HG03095 (cell line): ENCODE data around the gene FYN.

Experiments used
- ATAC-seq: cut with Tn5 transposase; IDR thresholded peaks from one replicate; pipeline ENCODE4 v1.9.1; 2021; ENCODE audit warnings: moderate library complexity; ENCODE audit not compliant: unreplicated experiment

The FYN gene

GRCh38 chr6:111753573-111753972, 119.7 kb downstream of the FYN start:
- no peak for ATAC-seq

GRCh38 chr6:111752476-111752875, 120.8 kb downstream of the FYN start:
- ATAC-seq, result no peak

GRCh38 chr6:111750753-111751673, 122.2 kb downstream of the FYN start:
- peak; percentile 95 for ATAC-seq

- no peak for ATAC-seq
These were observed 123.1 kb downstream of the FYN start for GRCh38 chr6:111750153-111750552.

GRCh38 chr6:111748231-111748647, 125.0 kb downstream of the FYN start:
- no peak for ATAC-seq

- ATAC-seq, result no peak
These were observed 125.4 kb downstream of the FYN start for GRCh38 chr6:111747829-111748228.

GRCh38 chr6:111747396-111747795, 125.9 kb downstream of the FYN start:
- no peak for ATAC-seq

GRCh38 chr6:111746983-111747382, 126.3 kb downstream of the FYN start:
- ATAC-seq, result no peak

- no peak for ATAC-seq
These were observed 127.6 kb downstream of the FYN start for GRCh38 chr6:111745636-111746035.

GRCh38 chr6:111745186-111745585, 128.1 kb downstream of the FYN start:
- ATAC-seq, result no peak

GRCh38 chr6:111743862-111744692, 129.2 kb downstream of the FYN start:
- ATAC-seq, result no peak

- ATAC-seq, result no peak
These were observed 129.9 kb downstream of the FYN start for GRCh38 chr6:111743360-111743759.

- ATAC-seq, result no peak
These were observed 131.9 kb downstream of the FYN start for GRCh38 chr6:111741177-111741952.

GRCh38 chr6:111740506-111740905, 132.7 kb downstream of the FYN start:
- no peak for ATAC-seq

- ATAC-seq, result no peak
These were observed 134.0 kb downstream of the FYN start for GRCh38 chr6:111739257-111739696.

- ATAC-seq, result no peak
These were observed 134.6 kb downstream of the FYN start for GRCh38 chr6:111738631-111739030.

GRCh38 chr6:111738156-111738555, 135.1 kb downstream of the FYN start:
- ATAC-seq, result no peak

GRCh38 chr6:111737065-111737521, 136.2 kb downstream of the FYN start:
- ATAC-seq, result no peak

- ATAC-seq, result no peak
These were observed 137.1 kb downstream of the FYN start for GRCh38 chr6:111736005-111736608.
